ENCODE measurements around the gene RAG1.

DNA sequence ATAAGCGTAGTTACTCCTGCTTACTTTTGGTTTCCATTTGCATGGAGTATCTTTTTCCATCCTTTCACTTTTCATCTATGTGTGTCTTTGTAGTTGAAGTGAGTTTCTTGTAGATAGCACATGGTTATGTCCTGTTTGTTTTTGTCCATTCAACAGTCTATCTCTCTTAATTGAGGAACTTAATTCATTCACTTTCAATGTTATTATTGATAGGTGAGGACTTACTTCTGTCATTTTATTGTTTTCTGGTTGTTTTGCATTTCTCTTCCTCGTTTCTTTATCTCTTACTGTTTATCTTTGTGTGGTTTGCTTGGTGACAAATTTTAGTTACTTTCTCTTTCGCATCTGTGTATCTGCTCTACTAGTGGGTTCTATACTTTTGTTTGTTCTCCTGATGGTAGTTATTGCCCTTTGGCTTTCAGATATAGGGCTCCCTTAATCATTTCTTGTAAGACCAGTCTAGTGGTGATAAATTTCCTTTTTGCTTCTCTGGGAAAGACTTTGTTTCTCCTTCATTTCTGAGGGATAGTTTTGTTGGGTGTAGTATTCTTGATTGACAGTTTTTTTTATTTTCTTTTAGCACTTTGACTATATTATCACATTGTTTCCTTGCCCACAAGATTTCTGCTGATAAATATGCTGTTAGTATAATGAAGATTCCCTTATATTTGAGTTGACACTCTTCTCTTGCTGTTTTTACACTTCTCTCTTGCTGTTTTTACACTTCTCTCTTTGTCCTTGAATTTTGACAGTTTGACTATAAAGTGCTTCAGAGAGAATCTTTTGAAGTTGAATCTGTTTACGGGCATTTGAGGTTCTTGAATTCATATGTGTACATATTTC lies 9.0 kb upstream of the RAG1 start:
- TF ChIP-seq ZNF274 (IDR thresholded peaks at IDR 0.05; ENCODE audit: low read depth, low read length) = no peak
- TF ChIP-seq YY1 (IDR thresholded peaks at IDR 0.05; ENCODE audit: insufficient read depth, insufficient read length) = no peak
- no peak for TF ChIP-seq SUZ12 (IDR thresholded peaks at IDR 0.05; ENCODE audit: extremely low read depth, insufficient read depth, insufficient read length)

Measured in NT2/D1 (cell line).